ENCODE results near the gene SCN5A. TPM values are rescaled to one million over a fixed set of nuclear protein-coding genes. Genes with fewer than 3 reads are reported as not detected.

The SCN5A gene
- total and polyA plus RNA-seq, 2 of the 8 experiments (the other 6 are each of a cell fraction or from before 2014, with no cell fraction given), result 4.8 to 11.4 TPM

DNA sequence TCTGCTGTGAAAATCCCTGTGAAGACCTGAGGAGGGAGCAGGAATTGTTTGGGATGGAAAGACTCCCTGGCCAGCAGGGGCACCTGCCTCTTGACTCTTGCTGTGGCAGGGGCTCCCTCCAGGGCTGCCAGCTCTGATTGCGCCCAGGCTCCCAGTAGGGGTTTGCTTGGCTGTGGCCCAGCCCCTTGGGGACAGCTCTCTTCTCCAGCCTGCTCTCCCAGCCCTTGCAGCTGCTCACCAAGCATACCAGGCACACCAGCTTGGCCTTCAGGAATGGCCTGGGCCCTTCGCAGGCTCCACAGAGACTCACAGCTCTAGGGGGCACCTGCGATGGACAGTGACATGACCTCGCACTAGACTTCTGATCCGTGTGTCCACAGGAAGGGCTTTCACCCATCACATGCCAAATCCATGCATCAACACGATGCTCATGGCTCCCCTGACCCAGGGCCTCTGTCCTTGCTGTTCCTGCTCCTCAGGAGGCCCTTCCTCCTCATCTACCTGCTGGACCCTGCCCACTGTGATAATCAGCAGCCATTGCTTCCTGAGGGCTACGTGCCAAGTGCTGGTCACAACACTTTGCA, 61.8 kb downstream of the SCN5A start:
- Histone ChIP-seq H3K4me1 (replicated peaks in 1 of 4; ENCODE audit: control insufficient read depth in 3 of 4, insufficient read depth in 4 of 4, low read length in 3 of 4) (no peaks in the 10 kb centered on the region), H3K4me3 (ENCODE audit: extremely low read depth in 1 of 4, insufficient read depth in 2 of 4, low read depth in 3 of 4, low read length in 4 of 4) (no peak overlapping the region), H4K20me1 (replicated peaks in 1 of 2; ENCODE audit: control insufficient read depth in 1 of 2, insufficient read depth in 2 of 2, low read length in 2 of 2) (no peaks in the 10 kb centered on the region), H2AK5ac (ENCODE audit: low read depth, low read length) (no peak overlapping the region), H3K18ac (ENCODE audit: extremely low read depth, low read length) (no peak overlapping the region), H4K5ac (ENCODE audit: insufficient read length, low read depth, low read length) (no peak overlapping the region), H2AFZ (ENCODE audit: low read length) (no peak overlapping the region), H3K27me3 (replicated peaks in 1 of 4; ENCODE audit: control insufficient read depth in 3 of 4, extremely low read depth in 1 of 4, insufficient read depth in 3 of 4, low read length in 3 of 4) (no peaks in the 10 kb centered on the region), H3K23ac (ENCODE audit: insufficient read length) (no peak overlapping the region), H3K79me2 (ENCODE audit: control insufficient read depth in 1 of 2, insufficient read depth in 2 of 2, low read length in 2 of 2) (no peaks in the 10 kb centered on the region), H3K56ac (replicated peaks; ENCODE audit: insufficient read length, low read depth, low read length) (no peak overlapping the region), H2BK15ac (ENCODE audit: low read length) (no peak overlapping the region), H3K27ac (ENCODE audit: low read depth, low read length) (no peak overlapping the region), H4K8ac (ENCODE audit: extremely low read depth, insufficient read depth, low read length) (no peak overlapping the region), H2BK12ac (ENCODE audit: low read depth, low read length) (no peak overlapping the region), H4K91ac (replicated peaks; ENCODE audit: insufficient read length, low read length) (no peak overlapping the region), H3K79me1 (ENCODE audit: low read depth, low read length) (no peaks in the 10 kb centered on the region), H3K9ac (replicated peaks in 1 of 4; ENCODE audit: extremely low read depth in 1 of 4, low read depth in 3 of 4, low read length in 3 of 4) (no peak overlapping the region), H3K23me2 (ENCODE audit: low read depth, low read length) (peaks cover 2% of the 10 kb centered on the region; the same call in 1 of the 2 replicates), H2BK20ac (ENCODE audit: low read length) (no peak overlapping the region), H3K4me2 (ENCODE audit: insufficient read depth in 1 of 2, low read depth in 2 of 2, low read length in 2 of 2) (no peak overlapping the region), H2BK5ac (ENCODE audit: low read depth, low read length) (no peak overlapping the region), H3K4ac (replicated peaks; ENCODE audit: insufficient read length, low read depth, low read length) (no peak overlapping the region), H3K9me3 (ENCODE audit: insufficient read depth in 2 of 2, low read depth in 1 of 2, low read length in 1 of 2) (no peaks in the 10 kb centered on the region), H3K14ac (ENCODE audit: insufficient read length) (no peak overlapping the region), H3K36me3 (ENCODE audit: control insufficient read depth in 2 of 4, insufficient read depth in 4 of 4, low read length in 3 of 4) (0 out of 8 replicates have a peak, but pooled peaks cover 0 to 2% (median 0%) of the 10 kb centered on the region in 4 experiments), H2BK120ac (replicated peaks; ENCODE audit: low read depth, low read length) (no peak overlapping the region)
- FAIRE-seq (no peak), DNase-seq (ENCODE audit: low read depth in 1 of 2, low spot score in 2 of 2) (peak in 1 of 2 experiments; percentile 33)
- POLR2A ChIA-PET (ENCODE audit: partially characterized antibody), result no interaction called here
- WGBS, 2 experiments (ENCODE audit: extremely low coverage in 1 of 2, insufficient coverage in 1 of 2, insufficient read length in 1 of 2, insufficient replicate concordance in 2 of 2, low coverage in 1 of 2, low lambda C conversion rate in 2 of 2, missing lambda C conversion rate in 1 of 2), result 89% methylated on average over 7 of the region's 7 CpGs; no CpG with 5 or more reads in 1 of the 2 experiments
- CTCF ChIA-PET (ENCODE audit: partially characterized antibody), result interaction anchor here (0.6 to 0.8 kb wide), 2 partner anchors 31 to 32 kb away, joined by 3 read pairs; no protein-coding TSS in a partner anchor
- TF ChIP-seq PHF8 (conservative IDR thresholded peaks at IDR 0.05; ENCODE audit: low read depth, low read length) (no peak), JUN (IDR thresholded peaks at IDR 0.05; ENCODE audit: low read depth, low read length) (no peak), TAF1 (IDR thresholded peaks at IDR 0.05; ENCODE audit: low read depth, low read length) (no peak), SP4 (IDR thresholded peaks at IDR 0.05; ENCODE audit: low read length) (no peak), EGR1 (IDR thresholded peaks at IDR 0.05; ENCODE audit: borderline replicate concordance, low read depth, low read length) (no peak), SP1 (IDR thresholded peaks at IDR 0.05; ENCODE audit: low read depth, low read length) (no peak), JUND (IDR thresholded peaks at IDR 0.05; ENCODE audit: low read length) (no peak), ASH2L (IDR thresholded peaks at IDR 0.05; ENCODE audit: low read length) (no peak), CTBP2 (IDR thresholded peaks at IDR 0.05; ENCODE audit: borderline replicate concordance, insufficient read depth, insufficient read length, low read length) (no peak), BACH1 (IDR thresholded peaks at IDR 0.05; ENCODE audit: low read length) (no peak), POU5F1 (IDR thresholded peaks at IDR 0.05; ENCODE audit: low read depth, low read length) (no peak), RNF2 (IDR thresholded peaks at IDR 0.05; ENCODE audit: borderline replicate concordance, low read depth, low read length, missing control alignments, poor library complexity, severe bottlenecking) (no peak), TCF12 (IDR thresholded peaks at IDR 0.05; ENCODE audit: low read depth, low read length) (no peak)
- TF ChIP-seq, protein P1, sequence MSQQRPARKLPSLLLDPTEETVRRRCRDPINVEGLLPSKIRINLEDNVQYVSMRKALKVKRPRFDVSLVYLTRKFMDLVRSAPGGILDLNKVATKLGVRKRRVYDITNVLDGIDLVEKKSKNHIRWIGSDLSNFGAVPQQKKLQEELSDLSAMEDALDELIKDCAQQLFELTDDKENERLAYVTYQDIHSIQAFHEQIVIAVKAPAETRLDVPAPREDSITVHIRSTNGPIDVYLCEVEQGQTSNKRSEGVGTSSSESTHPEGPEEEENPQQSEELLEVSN (IDR thresholded peaks at IDR 0.05), result no peak
